Liver (tissue), 9 donors: ENCODE results near the gene MRPL55. TPM values are rescaled to one million over a fixed set of nuclear protein-coding genes. Genes with fewer than 3 reads are reported as not detected.
A peak's percentile ranks its signal among the peaks of the same experiment; 100 is the strongest.

ENCODE experiments used
- DNase-seq: peaks from one replicate; pipeline ENCODE4 v3.0.0-alpha.2; 2017; ENCODE audit warnings: low spot score
- H3K27ac ChIP-seq, 2 donors: one replicate each; pipeline ENCODE4 v1.7.0; 2013; ENCODE audit warnings: inconsistent platforms in 2 of 2, low read length in 2 of 2, control low read depth in 1 of 2, low read depth in 1 of 2, mild to moderate bottlenecking in 1 of 2
- H3K27me3 ChIP-seq, 4 donors: one replicate each; pipeline versions ENCODE4 v1.6.1 to v1.7.0; 2013; ENCODE audit warnings: low read length in 3 of 4, inconsistent platforms in 1 of 4, mild to moderate bottlenecking in 1 of 4, moderate library complexity in 1 of 4; ENCODE audit not compliant: control insufficient read depth in 4 of 4, insufficient read depth in 4 of 4
- H3K36me3 ChIP-seq, 4 donors: one replicate each; pipeline versions ENCODE4 v1.6.1 to v1.7.0; 2013; ENCODE audit warnings: low read length in 3 of 4, mild to moderate bottlenecking in 3 of 4, low read depth in 1 of 4, moderate library complexity in 1 of 4; ENCODE audit not compliant: control insufficient read depth in 4 of 4, insufficient read depth in 3 of 4
- H3K4me1 ChIP-seq, 4 donors: one replicate each; pipeline versions ENCODE4 v1.6.1 to v1.7.0; 2013; ENCODE audit warnings: low read length in 3 of 4, mild to moderate bottlenecking in 3 of 4, moderate library complexity in 1 of 4; ENCODE audit not compliant: control insufficient read depth in 4 of 4, insufficient read depth in 4 of 4
- H3K4me3 ChIP-seq, 3 donors: one replicate each; pipeline versions ENCODE4 v1.6.1 to v1.7.0; 2013; ENCODE audit warnings: low read length in 3 of 3, control low read depth in 1 of 3, low read depth in 1 of 3, mild to moderate bottlenecking in 1 of 3
- H3K9ac ChIP-seq, 2 donors: one replicate each; pipeline ENCODE4 v1.7.0; 2013; ENCODE audit warnings: low read length in 2 of 2, mild to moderate bottlenecking in 2 of 2, moderate library complexity in 2 of 2, control low read depth in 1 of 2, low read depth in 1 of 2
- H3K9me3 ChIP-seq, 4 donors: one replicate each; pipeline versions ENCODE4 v1.6.1 to v1.7.0; 2013; ENCODE audit warnings: low read length in 3 of 4; ENCODE audit not compliant: control insufficient read depth in 4 of 4
- ATF3 ChIP-seq: IDR thresholded peaks from 2 replicates; pipeline ENCODE4 v1.6.1; 2016; ENCODE audit warnings: antibody characterized with exemption
- CTCF ChIP-seq: fragments of 150-350 bp; IDR thresholded peaks from 2 replicates; pipeline ENCODE4 v1.5.1; 2017; ENCODE audit warnings: improper control_type of control experiment, low read depth, low read length; ENCODE audit not compliant: missing input control
- EGR1 ChIP-seq, 2 donors: IDR thresholded peaks; 2 replicates each; pipeline ENCODE4 v1.6.1; 2016 to 2018; ENCODE audit warnings: antibody characterized with exemption in 2 of 2, low read depth in 2 of 2
- FOXA2 ChIP-seq: IDR thresholded peaks from 2 replicates; pipeline ENCODE4 v1.6.1; 2016; ENCODE audit warnings: antibody characterized with exemption
- GABPA ChIP-seq, 2 donors: IDR thresholded peaks in 1 of 2; conservative IDR thresholded peaks in 1 of 2; 2 replicates each; pipeline ENCODE4 v1.6.1; 2016; ENCODE audit warnings: antibody characterized with exemption in 2 of 2, mild to moderate bottlenecking in 1 of 2, moderate library complexity in 1 of 2
- HNF4A ChIP-seq, 2 donors: conservative IDR thresholded peaks; 2 replicates each; pipeline ENCODE4 v1.6.1; 2016; ENCODE audit warnings: antibody characterized with exemption in 2 of 2, mild to moderate bottlenecking in 2 of 2
- HNF4G ChIP-seq: IDR thresholded peaks from 2 replicates; pipeline ENCODE4 v1.6.1; 2016; ENCODE audit warnings: antibody characterized with exemption
- JUND ChIP-seq, 2 donors: IDR thresholded peaks; 2 replicates each; pipeline ENCODE4 v1.6.1; 2016; ENCODE audit warnings: antibody characterized with exemption in 2 of 2
- NR2F2 ChIP-seq: IDR thresholded peaks from 2 replicates; pipeline ENCODE4 v1.6.1; 2016; ENCODE audit warnings: antibody characterized with exemption
- RAD21 ChIP-seq, 2 donors: IDR thresholded peaks; 2 replicates each; pipeline ENCODE4 v1.6.1; 2016; ENCODE audit warnings: antibody characterized with exemption in 2 of 2, mild to moderate bottlenecking in 2 of 2
- REST ChIP-seq: IDR thresholded peaks from 2 replicates; pipeline ENCODE4 v1.6.1; 2016; ENCODE audit warnings: antibody characterized with exemption, mild to moderate bottlenecking
- RXRA ChIP-seq, 2 donors: IDR thresholded peaks; 2 replicates each; pipeline ENCODE4 v1.6.1; 2017 to 2018; ENCODE audit warnings: antibody characterized with exemption in 2 of 2, mild to moderate bottlenecking in 1 of 2
- TAF1 ChIP-seq: conservative IDR thresholded peaks from 2 replicates; pipeline ENCODE4 v1.6.1; 2016; ENCODE audit warnings: antibody characterized with exemption, mild to moderate bottlenecking
- YY1 ChIP-seq: IDR thresholded peaks from 2 replicates; pipeline ENCODE4 v1.6.1; 2016; ENCODE audit warnings: antibody characterized with exemption, mild to moderate bottlenecking
- WGBS: extraction: QIAGEN DNeasy Blood & Tissue Kit; methylation state at CpG from one replicate; pipeline ENCODE4 v1.1.7; 2013; 5-methylcytosine and 5-hydroxymethylcytosine counted together
- polyA plus RNA-seq, 2 donors: library from polyadenylated mRNA; stranded (reverse) in 1 of 2; unstranded in 1 of 2; fragments of 200-250 nt in 1 of 2; fragments of >200 nt in 1 of 2; fragmentation: Nextera tagmentation in 1 of 2; extraction: Ambion mirVana in 1 of 2; gene quantifications; one replicate each; pipeline versions ENCODE4 v1.2.1 to v1.2.3, GENCODE V29; 2013 to 2015
- total RNA-seq, 2 donors: library from RNA; depleted of rRNA; stranded (reverse); fragments of >200 nt; gene quantifications; one replicate each; pipeline ENCODE4 v1.2.3, GENCODE V29; 2014
- TF ChIP-seq, protein P1 (sequence below): IDR thresholded peaks from 2 replicates; pipeline ENCODE4 v1.6.1; 2016; ENCODE audit warnings: antibody characterized with exemption
- donor health status: healthy.
- donor health status: healthy.
- donor health status: healthy.
- donor health status: healthy.
- donor health status: healthy.

MRPL55 gene
- total and polyA plus RNA-seq, 4 donors, result 38.9 to 119 (median 62.0) TPM

GRCh38 chr1:228097333-228098081 lies 11.6 kb downstream of the MRPL55 start (continued):
- TF ChIP-seq REST (no peak), EGR1 (IDR thresholded peaks at IDR 0.05; ENCODE audit: low read depth in 2 of 2) (no peak), ATF3 (no peak), JUND (IDR thresholded peaks at IDR 0.05) (no peak), RAD21 (IDR thresholded peaks at IDR 0.05) (no peak)

GRCh38 chr1:228096416-228097332 lies 12.4 kb downstream of the MRPL55 start:
- TF ChIP-seq YY1, result no peak
- TF ChIP-seq, protein P1, sequence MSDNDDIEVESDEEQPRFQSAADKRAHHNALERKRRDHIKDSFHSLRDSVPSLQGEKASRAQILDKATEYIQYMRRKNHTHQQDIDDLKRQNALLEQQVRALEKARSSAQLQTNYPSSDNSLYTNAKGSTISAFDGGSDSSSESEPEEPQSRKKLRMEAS, result no peak
- TF ChIP-seq HNF4A (conservative IDR thresholded peaks at IDR 0.05), result no peak
- no peak for TF ChIP-seq TAF1
- no peak for TF ChIP-seq HNF4G
- TF ChIP-seq EGR1 (IDR thresholded peaks at IDR 0.05; ENCODE audit: low read depth in 2 of 2), result no peak
- no peak for TF ChIP-seq GABPA (IDR thresholded peaks at IDR 0.05 in 1 of 2, conservative IDR thresholded peaks at IDR 0.05 in 1 of 2)
- TF ChIP-seq RAD21 (IDR thresholded peaks at IDR 0.05), result no peak
- no peak for TF ChIP-seq JUND (IDR thresholded peaks at IDR 0.05)
- no peak for TF ChIP-seq CTCF
- TF ChIP-seq RXRA (IDR thresholded peaks at IDR 0.05), result no peak
- TF ChIP-seq NR2F2, result no peak
- TF ChIP-seq FOXA2, result no peak
- H3K27ac ChIP-seq, result no peak overlapping the region
- WGBS, result 95% methylated on average over 13 of the region's 13 CpGs
- H3K9ac ChIP-seq, result no peak overlapping the region
- H3K27me3 ChIP-seq, result no peaks in the 10 kb centered on the region
- peak; percentile 17 for DNase-seq
- peaks cover 11 to 34% (median 24%) of the 10 kb centered on the region in 4 donors for H3K36me3 ChIP-seq
- H3K4me1 ChIP-seq, result peaks cover 4 to 24% (median 10%) of the 10 kb centered on the region in 4 donors
- H3K9me3 ChIP-seq, result peaks cover 0 to 12% (median 7%) of the 10 kb centered on the region in 4 donors
- H3K4me3 ChIP-seq, result no peak overlapping the region
